MM.1S (cell line): Measurements from ENCODE around the gene TGFB2.

ENCODE experiments used
- CTCF ChIP-seq: fragments of 300-600 bp; sonication (generic); IDR thresholded peaks from 2 replicates; pipeline ENCODE4 v1.5.1; 2016; ENCODE audit warnings: antibody characterized with exemption, low read length, mixed read lengths
- EZH2 ChIP-seq: fragments of 300-600 bp; sonication (generic); optimal IDR thresholded peaks from 2 replicates; pipeline ENCODE3; 2017; ENCODE audit warnings: low read depth, mild to moderate bottlenecking, antibody characterized with exemption, low read length, mixed read lengths

- no peak for TF ChIP-seq CTCF
- TF ChIP-seq EZH2: no peak
These were observed 147.7 kb downstream of the TGFB2 start for GRCh38 chr1:218492874-218493273.
